ENCODE results near the gene F12. TPM values are rescaled to one million over a fixed set of nuclear protein-coding genes. Genes with fewer than 3 reads are reported as not detected.

The F12 gene
- polyA plus RNA-seq, 2 donors: 18.1 to 33.5 TPM

- no peak within 1 kb of the TSS for H3K27ac ChIP-seq (ENCODE audit: low read depth in 2 of 2, low read length in 1 of 2)
- H3K4me1 ChIP-seq (ENCODE audit: control insufficient read depth in 2 of 2, insufficient read depth in 2 of 2, low read length in 1 of 2): peaks cover 4 to 12% of the 10 kb centered on the region in 2 donors
- H3K4me3 ChIP-seq (ENCODE audit: low read depth in 1 of 2, low read length in 2 of 2): no peak within 1 kb of the TSS
- no peaks in the 10 kb centered on the region for H3K27me3 ChIP-seq (ENCODE audit: control insufficient read depth in 1 of 2, insufficient read depth in 2 of 2, low read length in 2 of 2)
- 33 to 47% methylated on average over 92 of the region's 92 CpGs for WGBS, 2 donors
- H3K36me3 ChIP-seq (ENCODE audit: control insufficient read depth in 2 of 2, insufficient read depth in 2 of 2, low read length in 1 of 2): no peaks in the 10 kb centered on the region
- H3K9me3 ChIP-seq (ENCODE audit: control insufficient read depth in 2 of 2, insufficient read depth in 1 of 2, low read depth in 1 of 2, low read length in 1 of 2): no peaks in the 10 kb centered on the region
Observed at GRCh38 chr5:177399997-177400868, 9.1 kb downstream of the F12 start, which contains the start of gene PFN3. TSS of gene PFN3 (minus strand) at chr5:177400661. CDS start at chr5:177400576, 85 bp downstream.

GRCh38 chr5:177397875-177398390 is 11.4 kb downstream of the F12 start:
- 83 to 84% methylated on average over 16 of the region's 16 CpGs for WGBS, 2 donors
- no peaks in the 10 kb centered on the region for H3K27me3 ChIP-seq (ENCODE audit: control insufficient read depth in 1 of 2, insufficient read depth in 2 of 2, low read length in 2 of 2)
- no peak overlapping the region for H3K4me3 ChIP-seq (ENCODE audit: low read depth in 1 of 2, low read length in 2 of 2)
- H3K9me3 ChIP-seq (ENCODE audit: control insufficient read depth in 2 of 2, insufficient read depth in 1 of 2, low read depth in 1 of 2, low read length in 1 of 2): no peaks in the 10 kb centered on the region
- peaks cover 4 to 7% of the 10 kb centered on the region in 2 donors for H3K4me1 ChIP-seq (ENCODE audit: control insufficient read depth in 2 of 2, insufficient read depth in 2 of 2, low read length in 1 of 2)
- no peaks in the 10 kb centered on the region for H3K36me3 ChIP-seq (ENCODE audit: control insufficient read depth in 2 of 2, insufficient read depth in 2 of 2, low read length in 1 of 2)
- H3K27ac ChIP-seq (ENCODE audit: low read depth in 2 of 2, low read length in 1 of 2): no peak overlapping the region

- whole genome bisulfite sequencing, 2 donors: 83 to 93% methylated on average over 10 of the region's 10 CpGs
- H3K4me3 ChIP-seq (ENCODE audit: low read depth in 1 of 2, low read length in 2 of 2): no peak overlapping the region
- no peaks in the 10 kb centered on the region for H3K36me3 ChIP-seq (ENCODE audit: control insufficient read depth in 2 of 2, insufficient read depth in 2 of 2, low read length in 1 of 2)
- no peaks in the 10 kb centered on the region for H3K9me3 ChIP-seq (ENCODE audit: control insufficient read depth in 2 of 2, insufficient read depth in 1 of 2, low read depth in 1 of 2, low read length in 1 of 2)
- peaks cover 4% of the 10 kb centered on the region in 2 donors for H3K4me1 ChIP-seq (ENCODE audit: control insufficient read depth in 2 of 2, insufficient read depth in 2 of 2, low read length in 1 of 2)
- H3K27ac ChIP-seq (ENCODE audit: low read depth in 2 of 2, low read length in 1 of 2): no peak overlapping the region
- no peaks in the 10 kb centered on the region for H3K27me3 ChIP-seq (ENCODE audit: control insufficient read depth in 1 of 2, insufficient read depth in 2 of 2, low read length in 2 of 2)
Observed at GRCh38 chr5:177396807-177397206, 12.6 kb downstream of the F12 start.

- WGBS, 2 donors: 60 to 70% methylated on average over 8 of the region's 8 CpGs
- H3K27me3 ChIP-seq (ENCODE audit: control insufficient read depth in 1 of 2, insufficient read depth in 2 of 2, low read length in 2 of 2): no peaks in the 10 kb centered on the region
Observed at GRCh38 chr5:177396078-177396477, 13.3 kb downstream of the F12 start.

GRCh38 chr5:177393990-177394389 is 15.4 kb downstream of the F12 start:
- no peak overlapping the region for H3K27ac ChIP-seq (ENCODE audit: low read depth in 2 of 2, low read length in 1 of 2)
- no peak overlapping the region for H3K4me3 ChIP-seq (ENCODE audit: low read depth in 1 of 2, low read length in 2 of 2)
- WGBS, 2 donors: 68 to 82% methylated on average over 5 of the region's 5 CpGs
- no peaks in the 10 kb centered on the region for H3K27me3 ChIP-seq (ENCODE audit: control insufficient read depth in 1 of 2, insufficient read depth in 2 of 2, low read length in 2 of 2)
- no peaks in the 10 kb centered on the region for H3K9me3 ChIP-seq (ENCODE audit: control insufficient read depth in 2 of 2, insufficient read depth in 1 of 2, low read depth in 1 of 2, low read length in 1 of 2)
- H3K4me1 ChIP-seq (ENCODE audit: control insufficient read depth in 2 of 2, insufficient read depth in 2 of 2, low read length in 1 of 2): peaks cover 0 to 3% of the 10 kb centered on the region in 2 donors
- no peaks in the 10 kb centered on the region for H3K36me3 ChIP-seq (ENCODE audit: control insufficient read depth in 2 of 2, insufficient read depth in 2 of 2, low read length in 1 of 2)

More at GRCh38 chr5:177396078-177396477, 13.3 kb downstream of the F12 start:
- no peak overlapping the region for H3K4me3 ChIP-seq (ENCODE audit: low read depth in 1 of 2, low read length in 2 of 2)
- H3K4me1 ChIP-seq (ENCODE audit: control insufficient read depth in 2 of 2, insufficient read depth in 2 of 2, low read length in 1 of 2): peaks cover 4% of the 10 kb centered on the region in 2 donors
- no peaks in the 10 kb centered on the region for H3K36me3 ChIP-seq (ENCODE audit: control insufficient read depth in 2 of 2, insufficient read depth in 2 of 2, low read length in 1 of 2)
- no peak overlapping the region for H3K27ac ChIP-seq (ENCODE audit: low read depth in 2 of 2, low read length in 1 of 2)
- no peaks in the 10 kb centered on the region for H3K9me3 ChIP-seq (ENCODE audit: control insufficient read depth in 2 of 2, insufficient read depth in 1 of 2, low read depth in 1 of 2, low read length in 1 of 2)

GRCh38 chr5:177393206-177393765 is 16.1 kb downstream of the F12 start:
- Histone ChIP-seq H3K4me3 (ENCODE audit: low read depth in 1 of 2, low read length in 2 of 2) (no peak overlapping the region), H3K4me1 (ENCODE audit: control insufficient read depth in 2 of 2, insufficient read depth in 2 of 2, low read length in 1 of 2) (peaks cover 0 to 7% of the 10 kb centered on the region in 2 donors), H3K27ac (ENCODE audit: low read depth in 2 of 2, low read length in 1 of 2) (no peak overlapping the region), H3K9me3 (ENCODE audit: control insufficient read depth in 2 of 2, insufficient read depth in 1 of 2, low read depth in 1 of 2, low read length in 1 of 2) (no peaks in the 10 kb centered on the region), H3K36me3 (ENCODE audit: control insufficient read depth in 2 of 2, insufficient read depth in 2 of 2, low read length in 1 of 2) (no peaks in the 10 kb centered on the region), H3K27me3 (ENCODE audit: control insufficient read depth in 1 of 2, insufficient read depth in 2 of 2, low read length in 2 of 2) (no peaks in the 10 kb centered on the region)
- WGBS, 2 donors: 91 to 93% methylated on average over 1 of the region's 1 CpG

- H3K27me3 ChIP-seq (ENCODE audit: control insufficient read depth in 1 of 2, insufficient read depth in 2 of 2, low read length in 2 of 2): no peaks in the 10 kb centered on the region
- no peak overlapping the region for H3K27ac ChIP-seq (ENCODE audit: low read depth in 2 of 2, low read length in 1 of 2)
- WGBS, 2 donors: 84 to 85% methylated on average over 5 of the region's 5 CpGs
- no peaks in the 10 kb centered on the region for H3K36me3 ChIP-seq (ENCODE audit: control insufficient read depth in 2 of 2, insufficient read depth in 2 of 2, low read length in 1 of 2)
- no peaks in the 10 kb centered on the region for H3K9me3 ChIP-seq (ENCODE audit: control insufficient read depth in 2 of 2, insufficient read depth in 1 of 2, low read depth in 1 of 2, low read length in 1 of 2)
- no peak overlapping the region for H3K4me3 ChIP-seq (ENCODE audit: low read depth in 1 of 2, low read length in 2 of 2)
- H3K4me1 ChIP-seq (ENCODE audit: control insufficient read depth in 2 of 2, insufficient read depth in 2 of 2, low read length in 1 of 2): peaks cover 0 to 12% of the 10 kb centered on the region in 2 donors
Observed at GRCh38 chr5:177392765-177393164, 16.6 kb downstream of the F12 start.

- H3K9me3 ChIP-seq (ENCODE audit: control insufficient read depth in 2 of 2, insufficient read depth in 1 of 2, low read depth in 1 of 2, low read length in 1 of 2): no peaks in the 10 kb centered on the region
- peaks cover 5 to 24% of the 10 kb centered on the region in 2 donors for H3K4me1 ChIP-seq (ENCODE audit: control insufficient read depth in 2 of 2, insufficient read depth in 2 of 2, low read length in 1 of 2)
- H3K27me3 ChIP-seq (ENCODE audit: control insufficient read depth in 1 of 2, insufficient read depth in 2 of 2, low read length in 2 of 2): no peaks in the 10 kb centered on the region
- WGBS, 2 donors: 17 to 22% methylated on average over 13 of the region's 13 CpGs
- H3K36me3 ChIP-seq (ENCODE audit: control insufficient read depth in 2 of 2, insufficient read depth in 2 of 2, low read length in 1 of 2): no peaks in the 10 kb centered on the region
- H3K27ac ChIP-seq (ENCODE audit: low read depth in 2 of 2, low read length in 1 of 2): peak overlapping the region; percentile 95 to 98
- no peak overlapping the region for H3K4me3 ChIP-seq (ENCODE audit: low read depth in 1 of 2, low read length in 2 of 2)
Observed at GRCh38 chr5:177390363-177391300, 18.7 kb downstream of the F12 start.

Data from esophagus (tissue), 2 donors.